HG03457 (cell line): ENCODE results near the gene CEACAM20.
"Not testable (repeated sequence)": the region's sequence is repeated elsewhere in the genome, so short reads cannot be mapped to it uniquely, and the experiment has no call there.

Experiments used
- ATAC-seq: cut with Tn5 transposase; IDR thresholded peaks from one replicate; pipeline ENCODE4 v1.9.1; 2021; ENCODE audit warnings: moderate number of reproducible peaks; ENCODE audit not compliant: unreplicated experiment

The CEACAM20 gene

DNA sequence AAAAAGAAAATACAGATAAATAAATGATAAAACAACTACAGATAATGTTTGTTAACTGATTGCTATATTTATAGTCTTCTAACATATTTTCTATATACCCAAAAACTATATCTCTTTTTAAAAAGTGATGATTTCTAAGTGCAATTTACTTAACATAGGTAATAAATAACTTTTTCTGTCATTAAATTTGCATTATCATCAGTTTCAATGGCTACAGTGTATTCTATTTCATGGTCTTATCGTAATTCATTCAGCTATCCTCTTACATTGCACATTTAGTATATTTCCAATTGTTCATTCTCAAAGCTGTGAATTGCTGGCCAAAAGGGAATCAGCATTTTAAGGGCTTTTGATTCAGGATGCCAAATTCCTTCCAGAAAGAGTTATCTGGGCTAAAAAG is 32.8 kb downstream of the CEACAM20 start:
- no peak for ATAC-seq

DNA sequence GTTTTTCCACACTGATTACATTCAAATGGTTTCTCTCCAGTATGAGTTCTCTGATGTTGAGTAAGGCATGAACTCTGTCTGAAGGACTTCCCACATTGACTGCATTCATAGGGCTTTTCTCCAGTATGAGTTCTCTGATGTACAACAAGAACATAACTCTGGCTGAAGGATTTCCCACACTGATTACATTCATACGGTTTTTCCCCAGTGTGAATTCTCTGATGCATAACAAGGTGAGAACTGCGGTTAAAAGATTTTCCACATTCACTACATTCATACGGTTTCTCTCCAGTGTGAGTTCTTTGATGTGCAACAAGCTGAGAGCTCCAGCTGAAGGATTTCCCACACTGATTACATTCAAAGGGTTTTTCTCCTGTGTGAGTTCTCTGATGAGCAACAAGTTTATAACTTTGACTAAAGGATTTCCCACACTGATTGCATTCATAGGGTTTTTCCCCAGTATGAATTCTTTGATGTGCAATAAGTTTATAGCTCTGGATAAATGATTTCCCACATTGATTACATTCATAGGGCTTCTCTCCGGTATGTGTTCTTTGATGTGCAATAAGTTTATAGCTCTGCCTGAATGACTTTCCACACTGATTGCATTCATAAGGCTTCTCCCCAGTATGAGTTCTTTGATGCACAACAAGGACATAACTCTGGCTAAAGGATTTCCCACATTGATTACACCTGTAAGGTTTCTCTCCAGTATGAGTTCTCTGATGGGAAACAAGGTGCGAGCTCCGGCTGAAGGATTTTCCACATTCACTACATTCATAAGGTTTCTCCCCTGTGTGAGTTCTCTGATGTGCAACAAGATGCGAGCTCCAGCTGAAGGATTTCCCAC is 52.7 kb downstream of the CEACAM20 start:
- ATAC-seq, result no peak

DNA sequence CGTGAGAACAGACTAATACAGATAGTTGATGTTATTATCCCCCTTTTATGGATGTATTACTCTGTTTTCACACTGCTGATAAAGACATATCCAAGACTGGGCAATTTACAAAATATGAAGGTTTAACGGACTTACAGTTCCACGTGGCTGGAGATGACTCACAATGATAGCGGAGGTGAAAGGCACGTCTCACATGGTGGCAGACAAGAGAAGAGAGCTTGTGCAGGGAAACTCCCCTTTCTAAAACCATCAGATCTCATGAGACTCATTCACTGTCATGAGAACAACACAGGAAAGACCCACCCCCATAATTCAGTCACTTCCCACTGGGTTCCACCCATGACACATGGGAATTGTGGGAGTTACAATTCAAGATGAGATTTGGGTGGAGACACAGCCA is 60.7 kb downstream of the CEACAM20 start:
- ATAC-seq, result not testable (repeated sequence)

DNA sequence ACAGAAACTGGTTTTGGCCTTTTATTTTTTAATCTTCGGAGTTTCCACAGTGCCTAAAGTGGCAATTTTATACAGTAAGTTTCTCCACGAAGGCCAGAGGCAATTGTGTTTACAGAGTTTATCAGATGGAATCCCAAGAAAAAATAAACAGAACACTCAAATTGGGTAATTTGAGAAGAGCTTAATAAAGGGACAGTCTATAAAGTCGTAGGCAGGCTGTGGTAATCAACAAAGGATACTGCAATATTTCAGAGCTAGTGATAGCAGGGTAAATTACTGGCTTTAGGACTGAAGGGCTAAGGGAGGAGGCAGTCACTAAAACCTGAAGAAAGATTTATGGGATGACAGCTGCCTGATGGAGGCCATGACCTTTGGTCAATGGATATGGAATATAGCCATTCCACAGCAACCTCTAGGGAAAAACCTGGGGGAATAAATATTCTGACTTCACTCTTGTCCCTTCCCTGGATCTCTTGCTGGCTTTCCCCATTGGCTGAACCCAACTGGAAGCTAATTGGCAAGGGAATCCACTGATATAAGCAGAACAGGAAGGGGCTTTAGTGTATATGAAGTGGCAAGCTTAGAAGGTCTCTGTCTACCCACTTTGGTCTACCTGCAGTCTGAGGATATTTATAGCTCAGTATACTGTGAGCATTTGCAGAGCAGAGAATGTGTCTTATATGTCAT is 66.7 kb downstream of the CEACAM20 start:
- not testable (repeated sequence) for ATAC-seq
